GM23338 (cell line): ENCODE data around the gene TCP11L1.

Experiments
- CTCF ChIP-seq, 2 experiments: fragments of 200-600 bp in 1 of 2; sonication (generic) in 1 of 2; conservative IDR thresholded peaks; 2 replicates each; pipeline versions ENCODE4 v1.5.1 to v1.6.1; 2016 to 2017; ENCODE audit warnings: antibody characterized with exemption in 2 of 2, low read depth in 2 of 2, mild to moderate bottlenecking in 2 of 2, moderate library complexity in 1 of 2
- EZH2 ChIP-seq: fragments of 200-600 bp; sonication (generic); IDR thresholded peaks from one replicate; pipeline ENCODE4 v1.8.0; 2017; ENCODE audit warnings: antibody characterized with exemption, mild to moderate bottlenecking, low read depth; ENCODE audit not compliant: unreplicated experiment
- NANOG ChIP-seq: IDR thresholded peaks from 2 replicates; pipeline ENCODE4 v1.6.1; 2016; ENCODE audit warnings: antibody characterized with exemption, borderline replicate concordance
- POLR2AphosphoS5 ChIP-seq: IDR thresholded peaks from 2 replicates; pipeline ENCODE4 v1.6.1; 2016; ENCODE audit warnings: antibody characterized with exemption, low read depth
- REST ChIP-seq: IDR thresholded peaks from one replicate; pipeline ENCODE4 v1.6.1; 2018; ENCODE audit warnings: antibody characterized with exemption; ENCODE audit not compliant: unreplicated experiment
- STAT1 ChIP-seq: IDR thresholded peaks from one replicate; pipeline ENCODE4 v1.6.1; 2016; ENCODE audit warnings: antibody characterized with exemption; ENCODE audit not compliant: unreplicated experiment
- ZNF114 ChIP-seq: fragments of 250-450 bp; sonication (Bioruptor Pico); IDR thresholded peaks from 2 replicates; pipeline ENCODE4 v1.5.0; 2020; ENCODE audit warnings: mild to moderate bottlenecking, moderate library complexity
- ZNF462 ChIP-seq: fragments of 250-450 bp; sonication (Bioruptor Pico); IDR thresholded peaks from 2 replicates; pipeline ENCODE4 v1.5.0; 2020; ENCODE audit warnings: mild to moderate bottlenecking, moderate library complexity

GRCh38 chr11:33067294-33067693 is 27.9 kb downstream of the TCP11L1 start:
- TF ChIP-seq CTCF (conservative IDR thresholded peaks at IDR 0.05; ENCODE audit: low read depth in 2 of 2), result no peak
- TF ChIP-seq EZH2, result no peak
- no peak for TF ChIP-seq ZNF462 (CRISPR knock-in tag)
- TF ChIP-seq ZNF114 (CRISPR knock-in tag), result no peak
- no peak for TF ChIP-seq NANOG
- no peak for TF ChIP-seq POLR2AphosphoS5
- no peak for TF ChIP-seq STAT1
- no peak for TF ChIP-seq REST
